GM21423 (cell line): ENCODE measurements around the gene SLC46A1.

Experiments
- ATAC-seq: cut with Tn5 transposase; IDR thresholded peaks from one replicate; pipeline ENCODE4 v1.9.1; 2021; ENCODE audit warnings: mild to moderate bottlenecking, moderate library complexity; ENCODE audit not compliant: unreplicated experiment

Gene SLC46A1

GRCh38 chr17:28384281-28385036 lies 21.6 kb downstream of the SLC46A1 start:
- peak; percentile 64 for ATAC-seq

- no peak for ATAC-seq
Measured at GRCh38 chr17:28381141-28381825, 24.7 kb downstream of the SLC46A1 start.

- ATAC-seq: no peak
Measured at GRCh38 chr17:28379814-28380801, 25.9 kb downstream of the SLC46A1 start.

GRCh38 chr17:28372945-28373274 lies 33.1 kb downstream of the SLC46A1 start:
- no peak for ATAC-seq

GRCh38 chr17:28372203-28372944 lies 33.6 kb downstream of the SLC46A1 start:
- ATAC-seq: peak; percentile 13

GRCh38 chr17:28371245-28372202 lies 34.5 kb downstream of the SLC46A1 start, which contains the start of gene SARM1:
TSS of gene SARM1 (plus strand) at chr17:28371694. CDS start at chr17:28372033, 339 bp downstream.
- peak; percentile 73 for ATAC-seq

GRCh38 chr17:28370744-28371103 lies 35.3 kb downstream of the SLC46A1 start:
- ATAC-seq: no peak

GRCh38 chr17:28370035-28370743 lies 35.8 kb downstream of the SLC46A1 start, which contains the start of gene VTN:
TSS of gene VTN (minus strand) at chr17:28370307. CDS start at chr17:28370203, 104 bp downstream.
- no peak for ATAC-seq

GRCh38 chr17:28369684-28370034 lies 36.4 kb downstream of the SLC46A1 start:
- no peak for ATAC-seq

- ATAC-seq: no peak
Measured at GRCh38 chr17:28368915-28369683, 36.9 kb downstream of the SLC46A1 start.

- no peak for ATAC-seq
Measured at GRCh38 chr17:28368306-28368831, 37.6 kb downstream of the SLC46A1 start.

- ATAC-seq: no peak
Measured at GRCh38 chr17:28367641-28368305, 38.2 kb downstream of the SLC46A1 start.

- no peak for ATAC-seq
Measured at GRCh38 chr17:28366605-28367004, 39.4 kb downstream of the SLC46A1 start.

GRCh38 chr17:28365487-28365886 lies 40.5 kb downstream of the SLC46A1 start:
- ATAC-seq: no peak

- no peak for ATAC-seq
Measured at GRCh38 chr17:28364665-28365363, 41.2 kb downstream of the SLC46A1 start, which contains the start of gene SEBOX. TSS of gene SEBOX (minus strand) at chr17:28365199. CDS start at chr17:28365151, 48 bp downstream.
